Measurements from ENCODE around the gene NKX6-1. TPM values are rescaled to one million over a fixed set of nuclear protein-coding genes. Genes with fewer than 3 reads are reported as not detected.

The NKX6-1 gene
- total RNA-seq, 2 donors from 2014 or later: not detected

DNA sequence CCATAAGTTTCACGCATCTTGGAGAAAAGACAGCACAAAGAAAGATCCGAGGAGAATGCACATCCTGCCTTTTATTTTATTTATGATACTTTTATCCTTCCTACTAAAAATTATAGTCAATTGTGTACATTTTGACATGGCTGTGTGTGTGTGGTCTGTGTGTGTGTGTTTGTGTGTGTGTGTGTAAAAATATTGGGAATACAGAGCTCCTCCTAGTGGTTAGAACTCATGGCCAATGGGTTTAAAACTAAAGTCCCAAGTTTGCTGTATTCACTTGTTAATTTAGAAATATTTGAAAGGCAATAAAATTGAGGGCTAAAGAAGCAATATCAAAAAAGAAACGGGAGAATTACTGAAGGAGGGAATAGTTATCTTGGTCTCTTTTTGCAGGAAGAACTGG, 47.5 kb downstream of the NKX6-1 start:
- Mint-ChIP-seq H3K27ac (no peak overlapping the region), H3K36me3 (no peaks in the 10 kb centered on the region), H3K9me3 (peaks cover 0 to 4% of the 10 kb centered on the region in 2 donors)
- ATAC-seq: no peak
- DNase-seq (ENCODE audit: low spot score in 2 of 2): no peak

DNA sequence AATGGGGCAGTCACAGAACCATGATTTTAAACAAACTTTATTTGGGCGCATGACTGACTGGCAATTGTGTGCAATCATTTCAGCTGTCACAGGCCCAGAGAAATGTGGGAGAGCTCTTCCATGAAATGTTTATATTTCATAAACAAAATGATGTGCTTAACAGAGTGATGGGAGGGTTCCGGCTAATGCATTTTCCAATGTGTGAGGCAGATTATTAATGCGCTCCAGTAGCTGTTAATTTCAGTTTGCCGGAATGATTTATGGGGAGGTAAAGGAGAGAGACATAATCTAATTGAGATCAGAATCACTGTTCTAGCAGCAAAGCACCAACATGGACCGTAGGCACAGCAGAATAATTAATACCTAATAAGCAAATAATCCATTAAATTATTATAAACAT, 55.6 kb downstream of the NKX6-1 start:
- no peak for DNase-seq (ENCODE audit: low spot score in 2 of 2)
- no peak for ATAC-seq
- Mint-ChIP-seq H3K36me3 (no peaks in the 10 kb centered on the region), H3K9me3 (peaks cover 0 to 4% of the 10 kb centered on the region in 2 donors), H3K27ac (no peak overlapping the region)

DNA sequence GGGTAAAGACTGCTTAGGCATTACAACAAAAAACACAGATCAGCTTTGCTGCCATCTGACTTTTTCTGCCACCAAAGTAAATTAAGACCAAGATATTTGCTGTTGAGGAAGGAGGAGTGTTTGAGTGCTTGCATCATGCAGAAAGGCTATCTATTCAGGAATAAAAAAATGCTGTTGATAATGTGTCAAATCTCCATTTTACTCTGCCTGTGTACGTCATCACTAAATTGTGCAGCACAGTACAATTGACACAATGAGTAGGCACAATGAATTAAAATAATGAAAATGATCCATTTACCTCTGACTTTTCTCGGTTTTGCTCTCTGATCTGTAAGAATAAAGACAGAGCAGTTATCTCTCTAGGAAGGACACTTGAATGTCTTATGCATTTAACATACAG, 56.3 kb downstream of the NKX6-1 start:
- H3K9me3 Mint-ChIP-seq: peaks cover 0 to 4% of the 10 kb centered on the region in 2 donors
- DNase-seq (ENCODE audit: low spot score in 2 of 2): no peak
- ATAC-seq: no peak
- no peaks in the 10 kb centered on the region for H3K36me3 Mint-ChIP-seq
- H3K27ac Mint-ChIP-seq: no peak overlapping the region

Other genes with a start within 250 kb of the NKX6-1 start
- under 1 TPM; 0.07 to 0.14 TPM for gene CDS1, start 83.8 kb upstream of the NKX6-1 start, total RNA-seq